HG03378 (cell line): ENCODE results near the gene NHERF2.

Source experiments
- ATAC-seq: cut with Tn5 transposase; IDR thresholded peaks from one replicate; pipeline ENCODE4 v1.9.1; 2021; ENCODE audit warnings: mild to moderate bottlenecking, moderate library complexity; ENCODE audit not compliant: unreplicated experiment

NHERF2 gene

DNA sequence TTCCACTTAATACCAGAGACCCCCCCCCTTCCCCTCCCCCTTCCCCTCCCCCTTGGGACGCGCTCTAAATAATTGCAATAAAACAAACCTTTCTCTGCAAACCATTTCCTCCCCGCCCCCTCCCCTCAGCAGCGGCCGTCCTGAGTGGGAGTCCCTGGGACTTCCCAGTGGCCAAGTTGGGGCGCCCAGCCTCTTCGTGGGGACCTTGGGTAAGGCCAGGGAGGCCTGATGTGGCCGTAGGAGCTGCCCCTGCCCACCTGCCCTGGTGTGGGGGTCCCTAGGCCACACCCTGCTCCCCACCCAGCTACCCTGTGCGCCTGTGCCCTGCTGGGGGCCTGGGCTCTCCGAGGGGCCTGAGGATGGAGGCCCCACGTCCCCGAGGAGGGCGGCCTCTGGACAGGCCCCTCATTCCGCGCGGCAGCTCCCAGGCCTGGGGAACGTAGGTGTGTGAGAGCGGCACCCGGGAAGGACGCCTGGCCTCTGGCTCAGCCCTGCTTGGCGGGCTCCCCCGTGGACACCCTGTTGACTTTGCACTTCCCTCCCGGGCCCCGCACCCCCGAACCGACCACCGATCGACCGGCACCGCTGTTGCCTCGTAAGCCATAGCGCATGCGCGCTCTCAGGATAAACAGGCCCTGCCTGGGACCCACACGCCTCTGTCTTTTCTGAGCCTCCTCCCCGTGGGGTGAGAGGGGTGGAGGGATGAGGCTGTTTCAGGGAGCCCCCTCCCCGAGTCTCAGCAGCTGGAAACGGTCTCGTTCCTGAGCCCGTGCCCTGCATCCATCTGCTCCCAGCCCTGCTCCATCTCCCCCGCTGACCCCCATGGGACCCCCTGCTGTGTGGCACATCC, 11.9 kb downstream of the NHERF2 start:
- ATAC-seq, result no peak

GRCh38 chr16:2039274-2040031, 12.8 kb downstream of the NHERF2 start:
- ATAC-seq, result no peak

- ATAC-seq, result no peak
Measured at GRCh38 chr16:2040041-2040786, 13.5 kb downstream of the NHERF2 start.

- no peak for ATAC-seq
Measured at GRCh38 chr16:2040787-2041522, 14.3 kb downstream of the NHERF2 start.

DNA sequence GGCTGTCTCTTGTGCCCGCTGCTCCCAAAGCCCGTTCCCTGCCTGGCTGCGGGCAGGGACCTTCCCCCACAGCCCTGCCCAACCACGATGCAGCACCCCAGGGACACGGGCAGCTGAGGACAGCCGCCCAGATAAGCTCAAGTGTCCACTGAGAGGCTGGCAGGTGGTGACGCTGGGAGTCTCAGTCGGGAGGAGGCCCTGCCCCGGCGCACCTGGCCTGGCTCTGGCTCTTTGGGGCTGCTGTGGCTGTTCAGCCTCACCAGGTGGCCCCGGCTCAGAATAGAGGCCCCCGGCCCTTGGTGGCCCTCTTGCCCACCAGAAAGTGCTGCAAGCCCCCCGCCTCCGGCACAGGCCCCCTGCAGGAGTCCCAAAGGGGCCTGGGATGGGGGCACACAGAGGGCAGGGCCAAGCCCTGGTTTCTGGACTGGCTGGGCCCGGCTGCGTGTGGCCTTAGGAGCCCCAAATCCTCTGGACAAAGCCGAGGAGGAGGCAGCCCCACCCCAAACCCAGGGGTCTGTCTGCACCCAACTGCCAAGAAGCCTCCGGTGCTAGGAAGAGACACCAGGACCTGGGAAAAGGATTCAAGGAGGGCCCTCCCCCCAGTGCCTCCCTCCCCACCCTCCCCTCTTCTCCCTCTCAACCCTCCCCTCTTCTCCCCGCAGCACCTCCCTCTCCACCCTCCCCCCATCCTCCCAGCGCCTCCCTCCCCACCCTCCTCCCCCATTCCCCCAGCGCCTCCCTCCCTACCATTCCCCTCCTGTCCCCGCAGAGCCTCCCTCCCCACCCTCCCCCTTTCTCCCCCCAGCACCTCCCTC, 15.7 kb downstream of the NHERF2 start:
- no peak for ATAC-seq

GRCh38 chr16:2042986-2043666, 16.4 kb downstream of the NHERF2 start:
- no peak for ATAC-seq

GRCh38 chr16:2043667-2044451, 17.2 kb downstream of the NHERF2 start:
- ATAC-seq, result no peak

DNA sequence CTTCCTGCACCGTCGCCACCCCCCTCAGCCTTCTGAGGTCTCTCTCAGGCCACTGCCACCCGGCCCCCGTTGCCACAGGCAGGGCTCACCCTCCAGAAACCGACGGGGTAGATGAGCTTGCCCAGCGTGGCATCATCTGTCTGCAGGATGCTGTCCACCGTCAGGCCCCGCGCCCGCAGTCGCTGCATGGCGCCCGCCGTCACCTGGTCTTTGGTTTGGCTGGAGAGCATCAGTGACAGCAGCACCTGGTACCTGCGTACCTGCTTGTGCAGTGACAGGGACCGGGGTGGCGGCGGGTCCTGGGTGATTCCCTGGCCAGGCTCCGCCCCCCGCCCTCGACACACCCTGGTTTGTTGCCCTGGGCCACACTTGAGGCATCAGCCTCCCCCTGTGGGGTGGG, 17.8 kb downstream of the NHERF2 start:
- ATAC-seq, result no peak

DNA sequence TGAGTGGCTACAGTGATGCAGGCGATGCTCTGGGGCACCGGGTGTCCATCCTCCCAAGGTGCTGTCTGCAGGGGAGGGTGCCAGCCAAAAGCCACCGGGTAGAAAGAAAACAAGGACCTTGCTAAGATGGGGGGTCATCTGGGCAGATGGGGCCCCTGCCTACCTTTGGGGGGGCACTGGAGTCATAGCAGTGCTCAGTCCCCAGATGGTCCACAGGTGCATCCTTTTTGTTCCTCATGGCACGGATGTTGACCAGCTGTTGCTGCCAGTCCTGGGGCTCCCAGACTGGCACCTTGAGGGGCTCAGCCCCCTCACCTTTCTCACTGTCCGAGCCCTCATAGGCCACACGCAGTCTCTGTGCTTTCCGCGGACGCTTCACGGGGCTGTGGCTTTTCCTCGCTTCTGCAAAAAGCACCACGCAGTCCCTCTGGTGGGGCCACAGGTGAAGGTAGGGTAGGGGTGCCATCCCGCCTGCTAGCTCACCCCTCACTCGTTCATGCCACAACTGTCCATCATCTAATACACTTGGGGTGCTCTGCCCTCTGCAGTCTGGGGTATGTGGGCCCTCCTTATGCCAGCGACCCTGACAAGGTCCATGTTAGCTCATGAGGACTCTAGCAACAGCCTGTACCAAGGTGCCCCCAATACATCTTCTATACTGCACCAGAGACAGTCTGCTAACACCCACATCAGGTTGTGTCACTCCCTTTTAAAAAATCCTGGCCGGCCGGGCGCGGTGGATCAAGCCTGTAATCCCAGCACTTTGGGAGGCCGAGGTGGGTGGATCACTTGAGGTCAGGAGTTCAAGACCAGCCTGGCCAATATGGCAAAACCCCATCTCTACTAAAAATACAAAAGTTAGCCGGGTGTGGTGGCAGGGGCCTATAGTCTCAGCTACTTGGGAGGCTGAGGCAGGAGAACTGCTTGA, 19.5 kb downstream of the NHERF2 start:
- no peak for ATAC-seq

GRCh38 chr16:2046893-2047329, 20.2 kb downstream of the NHERF2 start:
- no peak for ATAC-seq

DNA sequence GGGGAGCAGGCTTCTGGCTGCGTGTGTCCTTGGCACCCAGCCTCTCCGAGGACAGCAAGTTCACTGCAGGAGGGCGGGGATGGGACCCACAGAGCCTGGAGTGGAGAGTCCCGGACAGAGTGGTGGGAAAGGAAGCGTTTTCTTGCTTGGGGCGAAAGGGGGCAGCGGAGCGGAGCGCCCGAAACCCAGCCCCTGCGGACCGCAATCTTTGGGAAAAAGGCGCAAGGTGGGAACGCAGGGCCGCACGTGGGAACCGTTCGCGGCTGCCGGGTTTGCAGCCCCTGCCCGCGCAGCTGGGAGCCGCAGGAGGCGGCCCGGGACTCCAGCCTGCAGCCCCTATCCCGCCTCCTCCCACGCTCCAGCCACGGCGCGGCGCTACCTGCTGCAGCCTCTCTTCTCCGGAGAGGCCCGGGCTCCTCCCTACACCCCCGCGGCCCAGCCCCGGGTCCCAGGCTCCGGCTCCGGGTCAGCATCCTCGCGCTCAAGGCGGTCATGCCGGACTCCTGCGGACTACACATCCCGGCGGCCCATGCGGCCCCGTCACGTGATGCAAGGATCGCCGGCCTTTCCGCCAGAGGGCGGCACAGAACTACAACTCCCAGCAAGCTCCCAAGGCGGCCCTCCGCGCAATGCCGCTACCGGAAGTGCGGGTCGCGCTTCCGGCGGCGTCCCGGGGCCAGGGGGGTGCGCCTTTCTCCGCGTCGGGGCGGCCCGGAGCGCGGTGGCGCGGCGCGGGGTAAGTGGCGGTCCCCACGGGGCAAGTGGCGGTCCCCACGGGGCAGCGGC, 20.8 kb downstream of the NHERF2 start, which contains the start of the genes NTHL1 and TSC2:
Gene NTHL1, minus strand, starts transcription at position 505 of the 786 bp plus-strand sequence. Its CDS starts 11 bp downstream, at position 494.
Gene TSC2, plus strand, starts transcription at position 656 of the 786 bp plus-strand sequence. CDS start 631 bp downstream, outside the sequence.
- peak; percentile 86 for ATAC-seq

- no peak for ATAC-seq
Measured at GRCh38 chr16:2048116-2048543, 21.4 kb downstream of the NHERF2 start.

GRCh38 chr16:2053211-2053610, 26.5 kb downstream of the NHERF2 start:
- no peak for ATAC-seq

- no peak for ATAC-seq
Measured at GRCh38 chr16:2053897-2054296, 27.2 kb downstream of the NHERF2 start.

- ATAC-seq, result no peak
Measured at GRCh38 chr16:2054543-2055245, 28.0 kb downstream of the NHERF2 start.

- ATAC-seq, result no peak
Measured at GRCh38 chr16:2056077-2056476, 29.4 kb downstream of the NHERF2 start.
